Measurements from ENCODE around the gene C17orf50.

GRCh38 chr17:35807371-35808144 is 46.9 kb downstream of the C17orf50 start:
- TF ChIP-seq, protein P1, sequence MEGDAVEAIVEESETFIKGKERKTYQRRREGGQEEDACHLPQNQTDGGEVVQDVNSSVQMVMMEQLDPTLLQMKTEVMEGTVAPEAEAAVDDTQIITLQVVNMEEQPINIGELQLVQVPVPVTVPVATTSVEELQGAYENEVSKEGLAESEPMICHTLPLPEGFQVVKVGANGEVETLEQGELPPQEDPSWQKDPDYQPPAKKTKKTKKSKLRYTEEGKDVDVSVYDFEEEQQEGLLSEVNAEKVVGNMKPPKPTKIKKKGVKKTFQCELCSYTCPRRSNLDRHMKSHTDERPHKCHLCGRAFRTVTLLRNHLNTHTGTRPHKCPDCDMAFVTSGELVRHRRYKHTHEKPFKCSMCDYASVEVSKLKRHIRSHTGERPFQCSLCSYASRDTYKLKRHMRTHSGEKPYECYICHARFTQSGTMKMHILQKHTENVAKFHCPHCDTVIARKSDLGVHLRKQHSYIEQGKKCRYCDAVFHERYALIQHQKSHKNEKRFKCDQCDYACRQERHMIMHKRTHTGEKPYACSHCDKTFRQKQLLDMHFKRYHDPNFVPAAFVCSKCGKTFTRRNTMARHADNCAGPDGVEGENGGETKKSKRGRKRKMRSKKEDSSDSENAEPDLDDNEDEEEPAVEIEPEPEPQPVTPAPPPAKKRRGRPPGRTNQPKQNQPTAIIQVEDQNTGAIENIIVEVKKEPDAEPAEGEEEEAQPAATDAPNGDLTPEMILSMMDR (IDR thresholded peaks at IDR 0.05), result no peak
- TF ChIP-seq, protein P2, sequence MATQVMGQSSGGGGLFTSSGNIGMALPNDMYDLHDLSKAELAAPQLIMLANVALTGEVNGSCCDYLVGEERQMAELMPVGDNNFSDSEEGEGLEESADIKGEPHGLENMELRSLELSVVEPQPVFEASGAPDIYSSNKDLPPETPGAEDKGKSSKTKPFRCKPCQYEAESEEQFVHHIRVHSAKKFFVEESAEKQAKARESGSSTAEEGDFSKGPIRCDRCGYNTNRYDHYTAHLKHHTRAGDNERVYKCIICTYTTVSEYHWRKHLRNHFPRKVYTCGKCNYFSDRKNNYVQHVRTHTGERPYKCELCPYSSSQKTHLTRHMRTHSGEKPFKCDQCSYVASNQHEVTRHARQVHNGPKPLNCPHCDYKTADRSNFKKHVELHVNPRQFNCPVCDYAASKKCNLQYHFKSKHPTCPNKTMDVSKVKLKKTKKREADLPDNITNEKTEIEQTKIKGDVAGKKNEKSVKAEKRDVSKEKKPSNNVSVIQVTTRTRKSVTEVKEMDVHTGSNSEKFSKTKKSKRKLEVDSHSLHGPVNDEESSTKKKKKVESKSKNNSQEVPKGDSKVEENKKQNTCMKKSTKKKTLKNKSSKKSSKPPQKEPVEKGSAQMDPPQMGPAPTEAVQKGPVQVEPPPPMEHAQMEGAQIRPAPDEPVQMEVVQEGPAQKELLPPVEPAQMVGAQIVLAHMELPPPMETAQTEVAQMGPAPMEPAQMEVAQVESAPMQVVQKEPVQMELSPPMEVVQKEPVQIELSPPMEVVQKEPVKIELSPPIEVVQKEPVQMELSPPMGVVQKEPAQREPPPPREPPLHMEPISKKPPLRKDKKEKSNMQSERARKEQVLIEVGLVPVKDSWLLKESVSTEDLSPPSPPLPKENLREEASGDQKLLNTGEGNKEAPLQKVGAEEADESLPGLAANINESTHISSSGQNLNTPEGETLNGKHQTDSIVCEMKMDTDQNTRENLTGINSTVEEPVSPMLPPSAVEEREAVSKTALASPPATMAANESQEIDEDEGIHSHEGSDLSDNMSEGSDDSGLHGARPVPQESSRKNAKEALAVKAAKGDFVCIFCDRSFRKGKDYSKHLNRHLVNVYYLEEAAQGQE (IDR thresholded peaks at IDR 0.05), result no peak
- TF ChIP-seq TP53 (CRISPR knock-in tag; IDR thresholded peaks at IDR 0.05) (no peak), RFX5 (IDR thresholded peaks at IDR 0.05) (no peak), SMC3 (IDR thresholded peaks at IDR 0.05) (no peak), SREBF2 (IDR thresholded peaks at IDR 0.05) (no peak), CEBPB (IDR thresholded peaks at IDR 0.05) (no peak), CBX8 (IDR thresholded peaks at IDR 0.05) (no peak), POLR2A (IDR thresholded peaks at IDR 0.05; ENCODE audit: low read length) (no peak), RAD21 (conservative IDR thresholded peaks at IDR 0.05 in 1 of 2, IDR thresholded peaks at IDR 0.05 in 1 of 2) (no peak), POLR2AphosphoS2 (conservative IDR thresholded peaks at IDR 0.05; ENCODE audit: low read length) (no peak), RNF2 (IDR thresholded peaks at IDR 0.05; ENCODE audit: borderline replicate concordance, low read depth) (no peak)
- TF ChIP-seq, protein P3, sequence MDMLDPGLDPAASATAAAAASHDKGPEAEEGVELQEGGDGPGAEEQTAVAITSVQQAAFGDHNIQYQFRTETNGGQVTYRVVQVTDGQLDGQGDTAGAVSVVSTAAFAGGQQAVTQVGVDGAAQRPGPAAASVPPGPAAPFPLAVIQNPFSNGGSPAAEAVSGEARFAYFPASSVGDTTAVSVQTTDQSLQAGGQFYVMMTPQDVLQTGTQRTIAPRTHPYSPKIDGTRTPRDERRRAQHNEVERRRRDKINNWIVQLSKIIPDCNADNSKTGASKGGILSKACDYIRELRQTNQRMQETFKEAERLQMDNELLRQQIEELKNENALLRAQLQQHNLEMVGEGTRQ (IDR thresholded peaks at IDR 0.05), result no peak
- TF ChIP-seq, protein P4, sequence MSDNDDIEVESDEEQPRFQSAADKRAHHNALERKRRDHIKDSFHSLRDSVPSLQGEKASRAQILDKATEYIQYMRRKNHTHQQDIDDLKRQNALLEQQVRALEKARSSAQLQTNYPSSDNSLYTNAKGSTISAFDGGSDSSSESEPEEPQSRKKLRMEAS (IDR thresholded peaks at IDR 0.05), result no peak

Data from A549 (cell line).